HepG2 (cell line): ENCODE data around the gene SERPINB11. TPM values are rescaled to one million over a fixed set of nuclear protein-coding genes. Genes with fewer than 3 reads are reported as not detected.

Experiments used
- ATAC-seq: fragments of 200-7000 bp; cut with Tn5 transposase; 3 replicates; pipeline ENCODE4 v1.9.1; 2020; ENCODE audit warnings: mild to moderate bottlenecking, moderate library complexity
- BruUV-seq: library from RNA; stranded (reverse); fragments of 400-500 nt; replicated peaks from 2 replicates; lab custom pipeline; 2021; lab: Mats Ljungman, UMichigan
- CTCF ChIA-PET: fragments of 300-600 bp; formaldehyde crosslinking; extraction: SDS; loops from one replicate; lab custom pipeline; 2021; ENCODE audit warnings: low total read pairs, inconsistent platforms, low intra/inter-chr PET ratio; lab: Yijun Ruan, JAX
- POLR2A ChIA-PET: fragments of 350-600 bp; sonication (Branson Sonifier 250); formaldehyde crosslinking; loops from one replicate; lab custom pipeline; 2020; ENCODE audit warnings: antibody characterized with exemption, inconsistent platforms; lab: Yijun Ruan, JAX
- DNase-seq: peaks from one replicate; pipeline ENCODE4 v3.0.0-alpha.2; 2015; ENCODE audit warnings: low spot score
- FAIRE-seq: peaks from 3 replicates; lab custom pipeline; 2011; peaks lifted over from hg19 to GRCh38; lab: Jason Lieb, UNC
- H2AFZ ChIP-seq: one replicate; pipeline ENCODE4 v1.6.1; 2011; ENCODE audit warnings: low read length, inconsistent platforms
- H3K27ac ChIP-seq: fragments of 300-600 bp; 3 replicates; pipeline ENCODE4 v1.8.0; 2011; ENCODE audit warnings: mixed run types, mild to moderate bottlenecking, mixed read lengths, low read length, inconsistent platforms; ENCODE audit not compliant: insufficient read depth; ENCODE audit errors: extremely low read length
- H3K27me3 ChIP-seq, 2 experiments: fragments of 200-600 bp in 1 of 2; 2 replicates in 1 of 2; 3 replicates in 1 of 2; pipeline versions ENCODE4 v1.6.0 to v1.8.0; 2011; ENCODE audit warnings: low read length in 2 of 2, mild to moderate bottlenecking in 2 of 2, moderate library complexity in 2 of 2, inconsistent platforms in 1 of 2; ENCODE audit not compliant: insufficient read depth in 2 of 2, control insufficient read depth in 1 of 2
- H3K36me3 ChIP-seq, 2 experiments: fragments of 200-600 bp in 1 of 2; replicated peaks in 1 of 2; 2 replicates in 1 of 2; 3 replicates in 1 of 2; pipeline versions ENCODE4 v1.5.1 to v1.8.0; 2011; ENCODE audit warnings: low read length in 2 of 2, inconsistent platforms in 1 of 2; ENCODE audit not compliant: insufficient read depth in 2 of 2, control insufficient read depth in 1 of 2
- H3K4me1 ChIP-seq: 2 replicates; pipeline ENCODE4 v1.5.1; 2012; ENCODE audit warnings: low read length, inconsistent platforms; ENCODE audit not compliant: insufficient read depth
- H3K4me2 ChIP-seq: 2 replicates; pipeline ENCODE4 v1.6.0; 2011; ENCODE audit warnings: low read depth, low read length, inconsistent platforms
- H3K4me3 ChIP-seq, 3 experiments: fragments of 200-600 bp in 1 of 3; sonication (generic), shearing (Covaris generic) in 1 of 3; replicated peaks in 1 of 3; 2 replicates each; pipeline ENCODE4 v1.5.1; 2011 to 2016; ENCODE audit warnings: low read length in 3 of 3, inconsistent platforms in 2 of 3, low read depth in 2 of 3, mild to moderate bottlenecking in 2 of 3, control low read depth in 1 of 3, mixed read lengths in 1 of 3; ENCODE audit not compliant: insufficient read depth in 1 of 3
- H3K79me2 ChIP-seq: one replicate; pipeline ENCODE4 v1.6.1; 2011; ENCODE audit warnings: low read length, inconsistent platforms; ENCODE audit not compliant: insufficient read depth
- H3K9ac ChIP-seq: 2 replicates; pipeline ENCODE4 v1.6.0; 2011; ENCODE audit warnings: mild to moderate bottlenecking, low read depth, low read length, inconsistent platforms; ENCODE audit not compliant: insufficient read depth
- H3K9me3 ChIP-seq: 2 replicates; pipeline ENCODE4 v1.5.1; 2012; ENCODE audit warnings: mild to moderate bottlenecking, low read length
- H4K20me1 ChIP-seq: 2 replicates; pipeline ENCODE4 v1.6.0; 2011; ENCODE audit warnings: inconsistent platforms, mild to moderate bottlenecking, low read length, moderate library complexity; ENCODE audit not compliant: insufficient read depth
- FOSL2 ChIP-seq: sonication (generic); formaldehyde crosslinking; IDR thresholded peaks from 2 replicates; pipeline ENCODE4 v1.4.0; 2020; ENCODE audit warnings: missing genetic modification reagents
- GATA4 ChIP-seq: sonication (generic); IDR thresholded peaks from 2 replicates; pipeline ENCODE4 v1.6.1; 2016; ENCODE audit warnings: antibody characterized with exemption, low read depth, borderline replicate concordance
- HNRNPLL ChIP-seq: fragments of 200-400 bp; formaldehyde crosslinking; IDR thresholded peaks from 2 replicates; pipeline ENCODE4 v1.6.1; 2017; ENCODE audit warnings: mild to moderate bottlenecking, low read depth, low read length; ENCODE audit not compliant: poor library complexity, severe bottlenecking
- LCORL ChIP-seq, 2 experiments: fragments of 450-650 bp in 1 of 2; sonication (generic) in 1 of 2; formaldehyde crosslinking in 1 of 2; IDR thresholded peaks; 2 replicates each; pipeline versions ENCODE4 v1.5.0 to v1.6.1; 2017 to 2020; ENCODE audit warnings: antibody characterized with exemption in 1 of 2, missing genetic modification reagents in 1 of 2
- SMAD1 ChIP-seq: sonication (generic); formaldehyde crosslinking; IDR thresholded peaks from 2 replicates; pipeline ENCODE4 v1.4.0; 2020; ENCODE audit warnings: missing genetic modification reagents, low read depth, mild to moderate bottlenecking, borderline replicate concordance
- ZFX ChIP-seq: sonication (generic); formaldehyde crosslinking; IDR thresholded peaks from 2 replicates; pipeline ENCODE4 v1.4.0; 2020; ENCODE audit warnings: mild to moderate bottlenecking, low read depth, missing genetic modification reagents, moderate library complexity
- ZNF317 ChIP-seq: sonication (generic); formaldehyde crosslinking; IDR thresholded peaks from 2 replicates; pipeline ENCODE4 v1.5.0; 2020; ENCODE audit warnings: mild to moderate bottlenecking, missing genetic modification reagents
- ZNF326 ChIP-seq: sonication (generic); formaldehyde crosslinking; IDR thresholded peaks from 2 replicates; pipeline ENCODE4 v1.4.0; 2020; ENCODE audit warnings: missing genetic modification reagents, borderline replicate concordance
- ZNF414 ChIP-seq: sonication (generic); formaldehyde crosslinking; IDR thresholded peaks from 2 replicates; pipeline ENCODE4 v1.5.0; 2020; ENCODE audit warnings: missing genetic modification reagents
- ZNF446 ChIP-seq: sonication (generic); formaldehyde crosslinking; IDR thresholded peaks from 2 replicates; pipeline ENCODE4 v1.5.0; 2020; ENCODE audit warnings: mild to moderate bottlenecking, missing genetic modification reagents
- ZNF850 ChIP-seq: sonication (generic); formaldehyde crosslinking; conservative IDR thresholded peaks from 2 replicates; pipeline ENCODE4 v1.9.0; 2021; ENCODE audit warnings: mild to moderate bottlenecking, missing genetic modification reagents
- ZXDC ChIP-seq: sonication (generic); formaldehyde crosslinking; IDR thresholded peaks from 2 replicates; pipeline ENCODE4 v1.5.0; 2020; ENCODE audit warnings: mild to moderate bottlenecking, missing genetic modification reagents
- WGBS: methylation state at CpG from one replicate; pipeline ENCODE4 v1.1.6; 2017; ENCODE audit warnings: low lambda C conversion rate; 5-methylcytosine and 5-hydroxymethylcytosine counted together
- in situ Hi-C: cut with HindIII; loops from 2 replicates; pipeline ENCODE4 v1.10.0; 2017; ENCODE audit warnings: low pct_unique_long_range_greater_than_20kb; ENCODE audit not compliant: extremely low pct_ligation_motif_present
- intact Hi-C: fragments of 100-400 bp; cut with micrococcal nuclease; formaldehyde crosslinking; loops from one replicate; pipeline ENCODE4 v1.10.0; 2022; ENCODE audit not compliant: unreplicated experiment
- polyA plus RNA-seq, 8 experiments: library from polyadenylated mRNA; depleted of rRNA in 3 of 8; stranded (reverse) in 7 of 8; unstranded in 1 of 8; fragments of >200 nt; fragmentation: Illumina TruSeq in 4 of 8; extraction: Trizol in 4 of 8; gene quantifications; 2 replicates each; pipeline versions ENCODE4 v1.2.1 to v1.2.3, GENCODE V29; 2011 to 2016; ENCODE audit warnings: low read depth in 4 of 8, missing spikeins in 1 of 8, mixed read lengths in 1 of 8; ENCODE audit not compliant: insufficient read depth in 1 of 8
- total RNA-seq, 5 experiments: library from RNA; depleted of rRNA; stranded (reverse); fragments of >200 nt; fragmentation: Illumina TruSeq; extraction: Trizol; gene quantifications; 2 replicates each; pipeline ENCODE4 v1.2.3, GENCODE V29; 2016; ENCODE audit warnings: low read depth in 1 of 5

Gene SERPINB11
- total and polyA plus RNA-seq, 2 of the 13 experiments (the other 11 are each of a cell fraction or from before 2014, with no cell fraction given), result not detected

- no peak overlapping the region for H3K27ac ChIP-seq
- no peak for DNase-seq
- intact Hi-C loops, result no loop called here
- no TSS peak for BruUV-seq
- no peak overlapping the region for H2AFZ ChIP-seq
- FAIRE-seq, result no peak
- no peaks in the 10 kb centered on the region for H3K4me1 ChIP-seq
- ATAC-seq, result no peak
- POLR2A ChIA-PET, result no interaction called here
- H4K20me1 ChIP-seq, result no peaks in the 10 kb centered on the region
- CTCF ChIA-PET, result no interaction called here
- no peaks in the 10 kb centered on the region for H3K36me3 ChIP-seq
- H3K4me2 ChIP-seq, result no peak overlapping the region
- no peaks in the 10 kb centered on the region for H3K9me3 ChIP-seq
- no peaks in the 10 kb centered on the region for H3K79me2 ChIP-seq
- no peaks in the 10 kb centered on the region for H3K27me3 ChIP-seq
- in situ Hi-C loops, result no loop called here
- no peak overlapping the region for H3K4me3 ChIP-seq
- H3K9ac ChIP-seq, result no peak overlapping the region
- 0% methylated on average over 2 of the region's 2 CpGs for WGBS
- TF ChIP-seq SMAD1 (CRISPR knock-in tag) (no peak), ZXDC (CRISPR knock-in tag) (no peak), ZNF414 (CRISPR knock-in tag) (no peak), FOSL2 (no peak), HNRNPLL (no peak), ZNF326 (CRISPR knock-in tag) (no peak), ZNF317 (CRISPR knock-in tag) (no peak), ZNF850 (CRISPR knock-in tag) (no peak), ZNF446 (CRISPR knock-in tag) (no peak), GATA4 (no peak), ZFX (CRISPR knock-in tag) (no peak), LCORL (IDR thresholded peaks at IDR 0.05) (no peak), LCORL (CRISPR knock-in tag; IDR thresholded peaks at IDR 0.05) (no peak)
Measured at GRCh38 chr18:63689064-63689463, 13.7 kb upstream of the SERPINB11 start.
